ENCODE measurements around the gene FOXC1. TPM values are rescaled to one million over a fixed set of nuclear protein-coding genes. Genes with fewer than 3 reads are reported as not detected.
A peak's percentile ranks its signal among the peaks of the same experiment; 100 is the strongest.

FOXC1 gene
- total and polyA plus RNA-seq, 2 donors from 2014 or later = 18.0 to 58.5 TPM

DNA sequence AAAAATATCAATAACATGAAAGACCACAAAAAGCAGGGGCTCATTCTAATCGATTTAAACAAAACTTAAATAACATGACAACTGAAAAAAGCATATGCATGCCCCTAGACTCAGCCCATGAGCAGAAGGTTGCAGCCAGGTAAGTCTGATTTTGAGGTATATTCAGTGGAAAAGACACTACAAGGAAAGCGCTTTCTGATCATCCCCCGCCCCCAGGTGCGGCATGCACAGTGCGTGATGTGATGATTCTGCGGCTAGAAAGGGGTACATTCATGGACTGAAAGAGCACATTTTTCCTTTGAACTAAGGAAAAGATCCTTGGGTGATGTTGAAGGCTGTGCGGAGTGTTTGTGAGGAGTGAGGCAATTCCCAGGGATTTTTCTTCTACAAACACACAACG is 16.9 kb upstream of the FOXC1 start:
- Histone ChIP-seq H3K36me3 (ENCODE audit: control insufficient read depth in 2 of 3, insufficient read depth in 3 of 3, low read length in 3 of 3) (no peaks in the 10 kb centered on the region), H3K27ac (ENCODE audit: low read depth in 2 of 2, low read length in 2 of 2) (no peak overlapping the region), H3K4me1 (ENCODE audit: control insufficient read depth in 2 of 3, insufficient read depth in 2 of 3, low read depth in 1 of 3, low read length in 3 of 3) (peaks cover 0 to 2% (median 0%) of the 10 kb centered on the region in 3 donors), H3K4me3 (ENCODE audit: low read length in 3 of 3) (no peak overlapping the region), H3K9ac (ENCODE audit: low read length in 3 of 3) (no peak overlapping the region), H3K9me3 (ENCODE audit: control insufficient read depth in 2 of 3, insufficient read depth in 1 of 3, low read length in 3 of 3) (no peaks in the 10 kb centered on the region), H3K27me3 (ENCODE audit: control insufficient read depth, insufficient read depth, low read length) (no peaks in the 10 kb centered on the region)
- FAIRE-seq (no peak), DNase-seq (peak in 2 of 5 donors; percentile 1 to 15)
- TF ChIP-seq CTCF (IDR thresholded peaks at IDR 0.05; ENCODE audit: borderline replicate concordance, extremely low read depth, insufficient read depth) = no peak
- intact Hi-C loops (cut with DNase I) = loop anchor here (10.0 kb wide), 3 partner anchors 602 to 1152 kb away; no protein-coding TSS in a partner anchor

GRCh38 chr6:1593286-1593957 is 16.3 kb upstream of the FOXC1 start:
- Histone ChIP-seq H3K4me3 (ENCODE audit: low read length in 3 of 3) (no peak overlapping the region), H3K27ac (ENCODE audit: low read depth in 2 of 2, low read length in 2 of 2) (no peak overlapping the region), H3K9me3 (ENCODE audit: control insufficient read depth in 2 of 3, insufficient read depth in 1 of 3, low read length in 3 of 3) (no peaks in the 10 kb centered on the region), H3K36me3 (ENCODE audit: control insufficient read depth in 2 of 3, insufficient read depth in 3 of 3, low read length in 3 of 3) (no peaks in the 10 kb centered on the region), H3K27me3 (ENCODE audit: control insufficient read depth, insufficient read depth, low read length) (no peaks in the 10 kb centered on the region), H3K4me1 (ENCODE audit: control insufficient read depth in 2 of 3, insufficient read depth in 2 of 3, low read depth in 1 of 3, low read length in 3 of 3) (peaks cover 0 to 2% (median 0%) of the 10 kb centered on the region in 3 donors), H3K9ac (ENCODE audit: low read length in 3 of 3) (no peak overlapping the region)
- intact Hi-C loops (cut with DNase I) = loop anchor here (10.0 kb wide), 3 partner anchors 601 to 1151 kb away; no protein-coding TSS in a partner anchor
- no peak for TF ChIP-seq CTCF (IDR thresholded peaks at IDR 0.05; ENCODE audit: borderline replicate concordance, extremely low read depth, insufficient read depth)
- peak in 2 of 5 donors; percentile 7 to 16 for DNase-seq
- FAIRE-seq = no peak

DNA sequence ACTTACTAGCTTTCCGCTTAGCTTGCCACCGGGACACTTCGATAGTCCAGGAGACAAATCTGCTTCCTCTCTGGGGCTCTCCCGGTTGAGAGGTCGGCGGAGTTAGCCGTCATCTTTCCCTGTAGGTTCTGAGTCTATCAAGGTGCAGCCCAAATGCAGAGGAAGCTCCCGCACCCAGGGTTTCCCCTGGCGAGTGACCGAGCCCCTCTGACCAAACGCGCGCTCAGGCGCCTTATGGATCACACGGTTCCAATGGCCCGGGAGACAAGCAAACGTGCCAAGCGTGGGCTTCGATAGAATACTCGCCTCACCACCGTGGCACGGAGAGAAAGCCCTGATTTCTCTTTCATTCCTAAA is 15.8 kb upstream of the FOXC1 start:
- H3K9me3 ChIP-seq (ENCODE audit: control insufficient read depth in 2 of 3, insufficient read depth in 1 of 3, low read length in 3 of 3) = no peaks in the 10 kb centered on the region
- H3K9ac ChIP-seq (ENCODE audit: low read length in 3 of 3) = no peak overlapping the region
- peaks cover 0 to 2% (median 0%) of the 10 kb centered on the region in 3 donors for H3K4me1 ChIP-seq (ENCODE audit: control insufficient read depth in 2 of 3, insufficient read depth in 2 of 3, low read depth in 1 of 3, low read length in 3 of 3)
- no peak overlapping the region for H3K4me3 ChIP-seq (ENCODE audit: low read length in 3 of 3)
- no peak for TF ChIP-seq CTCF (IDR thresholded peaks at IDR 0.05; ENCODE audit: borderline replicate concordance, extremely low read depth, insufficient read depth)
- FAIRE-seq = no peak
- peak in 1 of 5 donors; percentile 29 for DNase-seq
- no peak overlapping the region for H3K27ac ChIP-seq (ENCODE audit: low read depth in 2 of 2, low read length in 2 of 2)
- no peaks in the 10 kb centered on the region for H3K27me3 ChIP-seq (ENCODE audit: control insufficient read depth, insufficient read depth, low read length)
- intact Hi-C loops (cut with DNase I) = loop anchor here (10.0 kb wide), 3 partner anchors 601 to 1151 kb away; no protein-coding TSS in a partner anchor
- H3K36me3 ChIP-seq (ENCODE audit: control insufficient read depth in 2 of 3, insufficient read depth in 3 of 3, low read length in 3 of 3) = no peaks in the 10 kb centered on the region
